C4-2B (cell line): Measurements from ENCODE around the gene KLRD1.

ENCODE experiments used
- ZFX ChIP-seq: fragments of 450-650 bp; IDR thresholded peaks from 2 replicates; pipeline ENCODE4 v1.6.1; 2017
- TF ChIP-seq, protein P1 (sequence below): fragments of 450-650 bp; conservative IDR thresholded peaks from 2 replicates; pipeline ENCODE4 v1.5.1; 2017; ENCODE audit warnings: mild to moderate bottlenecking

DNA sequence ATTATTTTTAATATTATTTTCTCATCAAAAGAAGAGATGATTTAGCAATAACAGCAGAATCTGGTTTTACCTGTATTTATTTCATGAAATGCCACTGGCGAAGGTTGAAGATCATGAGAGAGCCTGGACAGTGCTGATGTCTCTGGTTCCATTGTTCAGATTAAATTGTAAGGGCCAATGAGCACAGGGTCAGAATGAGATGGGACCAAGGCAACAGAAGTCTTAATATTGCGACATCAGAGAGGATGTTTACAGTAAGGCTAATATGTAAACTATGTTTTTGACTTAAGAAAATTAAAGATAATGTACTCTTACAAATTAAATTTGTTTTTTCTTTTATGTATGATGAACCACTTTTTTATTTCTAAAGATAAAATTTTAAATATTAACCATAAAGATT lies 35.2 kb upstream of the KLRD1 start:
- TF ChIP-seq, protein P1, sequence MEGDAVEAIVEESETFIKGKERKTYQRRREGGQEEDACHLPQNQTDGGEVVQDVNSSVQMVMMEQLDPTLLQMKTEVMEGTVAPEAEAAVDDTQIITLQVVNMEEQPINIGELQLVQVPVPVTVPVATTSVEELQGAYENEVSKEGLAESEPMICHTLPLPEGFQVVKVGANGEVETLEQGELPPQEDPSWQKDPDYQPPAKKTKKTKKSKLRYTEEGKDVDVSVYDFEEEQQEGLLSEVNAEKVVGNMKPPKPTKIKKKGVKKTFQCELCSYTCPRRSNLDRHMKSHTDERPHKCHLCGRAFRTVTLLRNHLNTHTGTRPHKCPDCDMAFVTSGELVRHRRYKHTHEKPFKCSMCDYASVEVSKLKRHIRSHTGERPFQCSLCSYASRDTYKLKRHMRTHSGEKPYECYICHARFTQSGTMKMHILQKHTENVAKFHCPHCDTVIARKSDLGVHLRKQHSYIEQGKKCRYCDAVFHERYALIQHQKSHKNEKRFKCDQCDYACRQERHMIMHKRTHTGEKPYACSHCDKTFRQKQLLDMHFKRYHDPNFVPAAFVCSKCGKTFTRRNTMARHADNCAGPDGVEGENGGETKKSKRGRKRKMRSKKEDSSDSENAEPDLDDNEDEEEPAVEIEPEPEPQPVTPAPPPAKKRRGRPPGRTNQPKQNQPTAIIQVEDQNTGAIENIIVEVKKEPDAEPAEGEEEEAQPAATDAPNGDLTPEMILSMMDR, result no peak
- TF ChIP-seq ZFX, result no peak
